Femur (tissue), 1 donor: Measurements from ENCODE around the gene KLHL40.
"Not testable (repeated sequence)": the region's sequence is repeated elsewhere in the genome, so short reads cannot be mapped to it uniquely, and the experiment has no call there.

Experiments
- DNase-seq: peaks from one replicate; pipeline ENCODE4 v3.0.0-alpha.2; 2017

KLHL40 gene

GRCh38 chr3:42705058-42705767 lies 19.9 kb downstream of the KLHL40 start:
- no peak for DNase-seq

GRCh38 chr3:42705962-42706585 lies 20.7 kb downstream of the KLHL40 start:
- DNase-seq = no peak

- no peak for DNase-seq
Measured at GRCh38 chr3:42706721-42707619, 21.6 kb downstream of the KLHL40 start.

- DNase-seq = no peak
Measured at GRCh38 chr3:42707620-42708355, 22.5 kb downstream of the KLHL40 start.

- no peak for DNase-seq
Measured at GRCh38 chr3:42708611-42709151, 23.3 kb downstream of the KLHL40 start.

GRCh38 chr3:42709621-42710020 lies 24.3 kb downstream of the KLHL40 start:
- DNase-seq = no peak

- no peak for DNase-seq
Measured at GRCh38 chr3:42710323-42711021, 25.1 kb downstream of the KLHL40 start.

- no peak for DNase-seq
Measured at GRCh38 chr3:42711491-42712343, 26.4 kb downstream of the KLHL40 start.

- no peak for DNase-seq
Measured at GRCh38 chr3:42712344-42712648, 27.0 kb downstream of the KLHL40 start.

GRCh38 chr3:42712688-42713372 lies 27.5 kb downstream of the KLHL40 start:
- DNase-seq = no peak

GRCh38 chr3:42713747-42714146 lies 28.4 kb downstream of the KLHL40 start:
- no peak for DNase-seq

- no peak for DNase-seq
Measured at GRCh38 chr3:42714171-42714852, 29.0 kb downstream of the KLHL40 start.

- no peak for DNase-seq
Measured at GRCh38 chr3:42717306-42717705, 32.0 kb downstream of the KLHL40 start.

GRCh38 chr3:42718338-42718737 lies 33.0 kb downstream of the KLHL40 start:
- DNase-seq = no peak

- no peak for DNase-seq
Measured at GRCh38 chr3:42719002-42719401, 33.7 kb downstream of the KLHL40 start.

GRCh38 chr3:42720126-42720525 lies 34.8 kb downstream of the KLHL40 start:
- DNase-seq = no peak

GRCh38 chr3:42721690-42722089 lies 36.4 kb downstream of the KLHL40 start:
- no peak for DNase-seq

- not testable (repeated sequence) for DNase-seq
Measured at GRCh38 chr3:42722442-42722841, 37.1 kb downstream of the KLHL40 start.

GRCh38 chr3:42723219-42723618 lies 37.9 kb downstream of the KLHL40 start:
- no peak for DNase-seq

GRCh38 chr3:42725454-42725853 lies 40.1 kb downstream of the KLHL40 start:
- DNase-seq = no peak
